HG03159 (cell line): ENCODE data around the gene CCDC192.

Experiments
- ATAC-seq: cut with Tn5 transposase; IDR thresholded peaks from one replicate; pipeline ENCODE4 v1.9.1; 2021; ENCODE audit warnings: mild to moderate bottlenecking, moderate library complexity; ENCODE audit not compliant: unreplicated experiment

Gene CCDC192

DNA sequence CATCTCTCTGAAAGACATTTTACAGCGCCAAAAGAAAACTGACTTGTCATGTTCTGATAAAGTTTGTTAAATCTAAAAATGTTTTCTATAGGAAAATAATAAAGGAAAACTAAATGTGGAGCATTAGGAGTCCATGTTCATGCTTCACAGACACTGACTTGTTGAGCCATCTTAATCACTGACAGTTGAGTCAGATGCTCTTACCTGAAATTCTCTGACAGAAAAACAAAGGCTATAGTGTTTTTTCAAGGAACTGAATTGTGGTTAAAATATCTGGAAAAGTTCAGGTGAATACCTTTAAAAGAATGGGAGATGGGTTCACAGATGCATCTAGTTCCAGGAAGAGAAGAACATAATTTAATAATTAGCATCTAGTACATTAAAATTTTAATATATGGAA is 266.9 kb downstream of the CCDC192 start:
- ATAC-seq = no peak

- ATAC-seq = no peak
Observed at GRCh38 chr5:127970854-127971425, 267.7 kb downstream of the CCDC192 start.

DNA sequence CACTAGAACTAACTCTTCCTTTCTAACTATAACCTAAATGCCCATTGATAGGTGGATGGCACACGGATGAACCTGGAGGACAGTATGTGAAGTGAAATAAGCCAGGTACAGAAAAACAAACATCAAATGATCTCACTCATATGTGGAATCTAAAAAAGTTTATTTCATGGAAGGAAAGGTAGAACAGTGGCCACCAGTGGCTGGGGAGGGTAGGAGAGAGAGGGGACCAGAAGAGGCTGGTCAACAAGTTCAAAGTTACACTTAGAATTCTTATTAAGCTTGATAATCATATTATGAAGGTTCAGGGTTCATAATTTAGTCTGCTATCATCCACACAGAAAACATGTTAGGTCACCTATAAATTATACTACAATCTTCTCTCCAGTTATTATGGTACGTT is 272.8 kb downstream of the CCDC192 start:
- no peak for ATAC-seq

- no peak for ATAC-seq
Observed at GRCh38 chr5:127976525-127976924, 273.3 kb downstream of the CCDC192 start.

- ATAC-seq = no peak
Observed at GRCh38 chr5:127976991-127977717, 274.0 kb downstream of the CCDC192 start.

DNA sequence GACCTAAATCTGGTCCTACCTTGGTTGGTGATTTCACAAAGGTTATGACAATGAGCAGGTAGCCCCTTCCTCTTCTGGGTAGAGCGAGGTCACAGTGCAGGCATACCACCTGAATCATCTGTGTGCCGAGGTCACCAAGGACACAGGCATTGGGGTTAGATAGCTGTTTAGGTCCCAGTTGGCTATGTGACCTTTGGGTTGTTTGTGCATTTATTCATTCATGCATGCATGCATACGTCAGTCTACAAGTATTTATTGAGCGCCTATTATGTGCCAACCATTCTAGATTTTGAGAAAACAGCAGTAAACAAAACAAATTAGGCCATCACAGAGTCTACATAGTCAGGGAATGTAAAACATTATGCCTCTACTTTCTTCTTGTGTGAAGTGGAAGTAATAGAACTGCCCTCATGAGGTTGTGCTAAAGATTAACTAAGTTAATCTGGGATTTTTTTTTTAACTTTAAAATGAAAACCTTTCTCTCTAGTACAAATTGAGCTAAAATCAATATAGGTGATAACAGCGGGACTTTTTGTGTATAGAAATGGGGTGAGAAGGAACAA is 275.6 kb downstream of the CCDC192 start:
- ATAC-seq = no peak

DNA sequence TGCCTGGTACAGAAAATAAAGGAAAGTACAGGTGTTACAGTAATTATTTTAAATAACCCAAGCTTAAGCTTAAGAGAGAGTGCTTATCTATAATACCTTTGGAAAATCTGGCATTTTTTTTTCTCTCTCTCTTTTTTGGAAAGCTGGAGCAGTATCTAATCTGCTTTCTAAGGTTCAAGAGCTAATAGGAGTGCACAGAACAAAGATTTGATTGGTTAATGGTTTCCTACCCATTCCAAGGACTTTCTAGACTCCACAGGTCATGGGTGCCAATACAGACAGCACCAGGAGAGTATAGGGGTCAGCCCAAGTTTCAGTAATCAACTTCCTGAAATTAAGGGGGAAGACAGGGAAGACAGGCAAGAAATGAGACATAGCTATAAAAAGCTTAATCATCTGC is 276.3 kb downstream of the CCDC192 start:
- ATAC-seq = no peak

- no peak for ATAC-seq
Observed at GRCh38 chr5:127980843-127981242, 277.7 kb downstream of the CCDC192 start.

GRCh38 chr5:127981498-127981897 is 278.3 kb downstream of the CCDC192 start:
- ATAC-seq = no peak

DNA sequence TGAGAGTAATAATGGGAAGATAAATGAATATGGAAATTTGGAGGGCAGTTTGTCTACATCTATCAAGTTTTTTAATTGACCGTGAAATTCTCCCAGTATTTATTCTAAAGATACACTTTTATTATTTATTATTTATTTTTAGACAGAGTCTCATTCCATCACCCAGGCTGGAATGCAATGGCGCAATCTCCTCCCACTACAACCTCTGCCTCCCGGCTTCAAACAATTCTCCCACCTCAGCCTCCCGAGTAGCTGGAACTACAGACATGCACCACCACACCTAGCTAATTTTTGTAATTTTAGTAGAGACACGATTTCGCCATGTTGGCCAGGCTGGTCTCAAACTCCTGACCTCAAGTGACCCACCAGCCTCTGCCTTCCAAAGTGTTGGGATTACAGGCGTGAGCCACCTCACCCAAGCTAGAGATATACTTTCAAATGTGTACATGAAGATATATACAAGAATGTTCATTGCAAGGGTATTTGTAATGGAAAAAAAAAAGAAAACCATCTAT is 282.7 kb downstream of the CCDC192 start:
- no peak for ATAC-seq

DNA sequence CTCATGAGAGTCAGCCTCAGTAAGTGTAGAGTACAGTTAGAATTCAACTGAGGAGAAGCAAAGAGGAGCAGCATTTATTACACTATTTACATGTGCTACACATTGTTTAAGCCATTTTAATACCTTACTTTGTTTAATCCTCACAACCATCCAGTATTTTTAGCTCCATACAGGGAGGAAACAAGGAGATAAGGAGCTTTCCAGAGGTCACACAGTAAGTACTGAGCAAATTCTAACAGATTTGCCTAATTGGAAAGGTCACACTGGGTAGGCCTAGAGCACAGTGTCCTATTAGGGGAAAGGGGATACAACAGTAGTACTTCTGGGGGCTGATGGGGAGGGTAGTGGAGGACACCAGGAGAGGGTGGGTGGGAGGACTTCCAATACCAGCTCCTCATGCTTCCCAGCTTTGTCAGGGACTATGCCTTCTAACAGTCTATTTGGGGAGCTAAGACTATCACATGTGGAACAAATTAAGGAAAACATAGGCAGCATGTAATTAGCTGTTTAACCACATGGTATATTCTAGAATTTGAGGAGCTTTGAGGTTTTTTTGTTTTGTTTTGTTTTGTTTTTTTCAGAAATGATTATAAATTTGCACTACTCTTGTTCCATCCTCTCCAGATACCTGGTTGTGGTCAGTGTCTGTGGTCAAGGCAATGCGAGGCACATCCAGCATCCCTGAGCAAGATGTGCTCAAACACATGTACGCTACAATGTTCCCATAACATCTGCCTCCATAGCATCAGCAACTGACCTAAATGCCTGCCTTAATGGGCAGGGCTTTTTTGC is 284.4 kb downstream of the CCDC192 start:
- no peak for ATAC-seq

DNA sequence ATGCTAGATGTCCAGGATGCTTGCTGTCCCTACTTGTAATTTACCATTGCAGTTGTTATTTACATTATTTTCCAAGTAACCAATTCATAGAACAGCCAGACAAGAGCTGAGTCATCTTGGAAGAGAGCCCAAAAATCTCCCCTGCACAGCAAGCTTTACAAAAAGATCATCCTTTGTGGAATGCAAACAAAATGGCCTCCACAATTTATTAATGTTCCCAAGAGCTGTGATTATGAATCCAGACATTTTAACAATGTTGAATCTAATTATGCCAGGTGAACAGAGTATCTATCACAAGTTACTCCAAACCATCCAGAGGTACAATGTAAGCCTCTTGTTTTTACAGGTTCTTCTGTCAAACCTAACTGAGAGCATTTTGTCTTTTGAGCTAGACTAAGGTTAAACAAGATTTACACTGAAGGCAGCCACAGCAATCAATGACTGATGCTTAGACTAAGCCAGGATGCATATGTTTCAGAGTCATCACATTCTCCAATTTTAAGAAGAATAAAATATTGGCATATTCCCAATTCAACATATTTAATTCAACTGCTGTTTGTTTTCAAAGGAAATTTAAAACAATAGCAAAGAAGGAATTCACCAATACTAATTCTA is 285.1 kb downstream of the CCDC192 start:
- no peak for ATAC-seq
